Activated naive CD4-positive, alpha-beta T cell (primary cell): Measurements from ENCODE around the gene DBF4B.
"Not testable (repeated sequence)": the region's sequence is repeated elsewhere in the genome, so short reads cannot be mapped to it uniquely, and the experiment has no call there.

ENCODE experiments used
- DNase-seq, 4 experiments: peaks; one replicate each; lab custom pipeline; 2025; lab: John Stamatoyannopoulos, UW

The DBF4B gene

GRCh38 chr17:44708401-44709263 is at the start of gene DBF4B:
Gene DBF4B, plus strand, starts transcription at chr17:44708665. Its CDS starts 156 bp downstream, at chr17:44708821.
- peak; percentile 27 to 71 (median 58) for DNase-seq

GRCh38 chr17:44661835-44662234 is 46.6 kb upstream of the DBF4B start:
- DNase-seq: no peak

GRCh38 chr17:44663095-44663494 is 45.4 kb upstream of the DBF4B start:
- no peak for DNase-seq

GRCh38 chr17:44664867-44665266 is 43.6 kb upstream of the DBF4B start:
- no peak for DNase-seq

GRCh38 chr17:44666006-44666405 is 42.5 kb upstream of the DBF4B start:
- DNase-seq: no peak

- no peak for DNase-seq
These were observed 35.9 kb upstream of the DBF4B start for GRCh38 chr17:44672479-44673093.

GRCh38 chr17:44673893-44674292 is 34.6 kb upstream of the DBF4B start:
- DNase-seq: no peak

GRCh38 chr17:44677136-44677535 is 31.3 kb upstream of the DBF4B start:
- no peak for DNase-seq

- not testable (repeated sequence) for DNase-seq
These were observed 25.2 kb upstream of the DBF4B start for GRCh38 chr17:44683303-44683702.

GRCh38 chr17:44687756-44688155 is 20.7 kb upstream of the DBF4B start:
- no peak for DNase-seq

- DNase-seq: no peak
These were observed 20.3 kb upstream of the DBF4B start for GRCh38 chr17:44688200-44688599.

- peak in 1 of 4 experiments; percentile 29 for DNase-seq
These were observed 19.6 kb upstream of the DBF4B start for GRCh38 chr17:44688675-44689476.

GRCh38 chr17:44689477-44690217 is 18.8 kb upstream of the DBF4B start, which contains the start of gene CCDC43:
Gene CCDC43, minus strand, starts transcription at chr17:44689776. Its CDS starts 23 bp downstream, at chr17:44689753.
- peak; percentile 71 to 92 (median 80) for DNase-seq

GRCh38 chr17:44690746-44691306 is 17.6 kb upstream of the DBF4B start:
- not testable (repeated sequence) for DNase-seq

GRCh38 chr17:44693609-44694008 is 14.9 kb upstream of the DBF4B start:
- no peak for DNase-seq

GRCh38 chr17:44700288-44700687 is 8.2 kb upstream of the DBF4B start:
- DNase-seq: not testable (repeated sequence)

- DNase-seq: no peak
These were observed 587 bp upstream of the DBF4B start for GRCh38 chr17:44707755-44708400.

GRCh38 chr17:44719444-44719843 is 11.0 kb downstream of the DBF4B start:
- DNase-seq: no peak

- no peak for DNase-seq
These were observed 13.8 kb downstream of the DBF4B start for GRCh38 chr17:44722254-44722653.

- not testable (repeated sequence) for DNase-seq
These were observed 17.7 kb downstream of the DBF4B start for GRCh38 chr17:44726121-44726520.

GRCh38 chr17:44733753-44734152 is 25.3 kb downstream of the DBF4B start:
- no peak for DNase-seq
